ENCODE measurements around the gene PDPN. TPM values are rescaled to one million over a fixed set of nuclear protein-coding genes. Genes with fewer than 3 reads are reported as not detected.

PDPN gene
- polyA plus RNA-seq, 1 of the 3 experiments (the other 2 are of a cell fraction) = not detected

DNA sequence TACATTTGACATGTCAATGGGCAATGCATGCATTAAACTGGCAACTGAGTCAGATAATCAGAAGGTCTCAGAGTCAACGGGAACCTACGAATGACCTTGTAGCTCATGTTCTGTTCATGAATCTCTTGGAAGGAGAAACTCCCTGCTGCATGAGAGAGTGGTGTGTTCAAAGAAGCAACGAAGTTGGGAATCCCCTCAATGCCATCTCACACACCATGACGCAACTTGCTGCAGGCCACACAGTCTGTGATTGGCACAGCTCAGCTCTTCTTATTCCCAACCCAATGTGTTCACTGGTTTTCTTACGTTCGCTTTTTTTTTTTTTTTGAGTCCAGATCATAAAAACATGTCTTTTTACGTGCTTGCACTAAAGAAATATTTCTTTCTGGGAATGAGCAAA, 62.9 kb downstream of the PDPN start:
- ChIA-PET CTCF (interaction anchor here (1.0 kb wide), 1 partner anchor 25 kb away, joined by 3 read pairs; no protein-coding TSS in a partner anchor), POLR2A (no interaction called here)
- no peaks in the 10 kb centered on the region for H3K36me3 ChIP-seq (replicated peaks in 1 of 2; ENCODE audit: control insufficient read depth in 1 of 2, insufficient read depth in 2 of 2, low read length in 1 of 2)
- DNase-seq = no peak
- H3K4me1 ChIP-seq (ENCODE audit: control insufficient read depth in 1 of 2, insufficient read depth in 2 of 2, low read depth in 1 of 2, low read length in 1 of 2) = no peaks in the 10 kb centered on the region
- H3F3A ChIP-seq (replicated peaks; ENCODE audit: insufficient read depth) = no peaks in the 10 kb centered on the region
- H2AFZ ChIP-seq (ENCODE audit: low read depth) = no peak overlapping the region
- no peaks in the 10 kb centered on the region for H3K79me2 ChIP-seq (ENCODE audit: insufficient read depth)
- no peak overlapping the region for H3K27ac ChIP-seq (ENCODE audit: low read depth in 2 of 2, low read length in 1 of 2)
- 21% methylated on average over 7 of the region's 7 CpGs for WGBS (ENCODE audit: low lambda C conversion rate)
- no peaks in the 10 kb centered on the region for H4K20me1 ChIP-seq (ENCODE audit: insufficient read depth)
- TF ChIP-seq, protein P1, sequence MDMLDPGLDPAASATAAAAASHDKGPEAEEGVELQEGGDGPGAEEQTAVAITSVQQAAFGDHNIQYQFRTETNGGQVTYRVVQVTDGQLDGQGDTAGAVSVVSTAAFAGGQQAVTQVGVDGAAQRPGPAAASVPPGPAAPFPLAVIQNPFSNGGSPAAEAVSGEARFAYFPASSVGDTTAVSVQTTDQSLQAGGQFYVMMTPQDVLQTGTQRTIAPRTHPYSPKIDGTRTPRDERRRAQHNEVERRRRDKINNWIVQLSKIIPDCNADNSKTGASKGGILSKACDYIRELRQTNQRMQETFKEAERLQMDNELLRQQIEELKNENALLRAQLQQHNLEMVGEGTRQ (IDR thresholded peaks at IDR 0.05; ENCODE audit: borderline replicate concordance, low read depth, low read length) = no peak
- no peak for TF ChIP-seq SMC3 (IDR thresholded peaks at IDR 0.05; ENCODE audit: low read depth, low read length)
- TF ChIP-seq CHD2 (IDR thresholded peaks at IDR 0.05; ENCODE audit: low read length, partially characterized antibody) = no peak
- TF ChIP-seq, protein P2, sequence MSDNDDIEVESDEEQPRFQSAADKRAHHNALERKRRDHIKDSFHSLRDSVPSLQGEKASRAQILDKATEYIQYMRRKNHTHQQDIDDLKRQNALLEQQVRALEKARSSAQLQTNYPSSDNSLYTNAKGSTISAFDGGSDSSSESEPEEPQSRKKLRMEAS (IDR thresholded peaks at IDR 0.05; ENCODE audit: low read depth) = no peak
- TF ChIP-seq, protein P3, sequence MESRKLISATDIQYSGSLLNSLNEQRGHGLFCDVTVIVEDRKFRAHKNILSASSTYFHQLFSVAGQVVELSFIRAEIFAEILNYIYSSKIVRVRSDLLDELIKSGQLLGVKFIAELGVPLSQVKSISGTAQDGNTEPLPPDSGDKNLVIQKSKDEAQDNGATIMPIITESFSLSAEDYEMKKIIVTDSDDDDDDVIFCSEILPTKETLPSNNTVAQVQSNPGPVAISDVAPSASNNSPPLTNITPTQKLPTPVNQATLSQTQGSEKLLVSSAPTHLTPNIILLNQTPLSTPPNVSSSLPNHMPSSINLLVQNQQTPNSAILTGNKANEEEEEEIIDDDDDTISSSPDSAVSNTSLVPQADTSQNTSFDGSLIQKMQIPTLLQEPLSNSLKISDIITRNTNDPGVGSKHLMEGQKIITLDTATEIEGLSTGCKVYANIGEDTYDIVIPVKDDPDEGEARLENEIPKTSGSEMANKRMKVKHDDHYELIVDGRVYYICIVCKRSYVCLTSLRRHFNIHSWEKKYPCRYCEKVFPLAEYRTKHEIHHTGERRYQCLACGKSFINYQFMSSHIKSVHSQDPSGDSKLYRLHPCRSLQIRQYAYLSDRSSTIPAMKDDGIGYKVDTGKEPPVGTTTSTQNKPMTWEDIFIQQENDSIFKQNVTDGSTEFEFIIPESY (IDR thresholded peaks at IDR 0.05; ENCODE audit: borderline replicate concordance, low read depth) = no peak
- no peak for TF ChIP-seq MXI1 (IDR thresholded peaks at IDR 0.05; ENCODE audit: low read depth, low read length)
- TF ChIP-seq, protein P4, sequence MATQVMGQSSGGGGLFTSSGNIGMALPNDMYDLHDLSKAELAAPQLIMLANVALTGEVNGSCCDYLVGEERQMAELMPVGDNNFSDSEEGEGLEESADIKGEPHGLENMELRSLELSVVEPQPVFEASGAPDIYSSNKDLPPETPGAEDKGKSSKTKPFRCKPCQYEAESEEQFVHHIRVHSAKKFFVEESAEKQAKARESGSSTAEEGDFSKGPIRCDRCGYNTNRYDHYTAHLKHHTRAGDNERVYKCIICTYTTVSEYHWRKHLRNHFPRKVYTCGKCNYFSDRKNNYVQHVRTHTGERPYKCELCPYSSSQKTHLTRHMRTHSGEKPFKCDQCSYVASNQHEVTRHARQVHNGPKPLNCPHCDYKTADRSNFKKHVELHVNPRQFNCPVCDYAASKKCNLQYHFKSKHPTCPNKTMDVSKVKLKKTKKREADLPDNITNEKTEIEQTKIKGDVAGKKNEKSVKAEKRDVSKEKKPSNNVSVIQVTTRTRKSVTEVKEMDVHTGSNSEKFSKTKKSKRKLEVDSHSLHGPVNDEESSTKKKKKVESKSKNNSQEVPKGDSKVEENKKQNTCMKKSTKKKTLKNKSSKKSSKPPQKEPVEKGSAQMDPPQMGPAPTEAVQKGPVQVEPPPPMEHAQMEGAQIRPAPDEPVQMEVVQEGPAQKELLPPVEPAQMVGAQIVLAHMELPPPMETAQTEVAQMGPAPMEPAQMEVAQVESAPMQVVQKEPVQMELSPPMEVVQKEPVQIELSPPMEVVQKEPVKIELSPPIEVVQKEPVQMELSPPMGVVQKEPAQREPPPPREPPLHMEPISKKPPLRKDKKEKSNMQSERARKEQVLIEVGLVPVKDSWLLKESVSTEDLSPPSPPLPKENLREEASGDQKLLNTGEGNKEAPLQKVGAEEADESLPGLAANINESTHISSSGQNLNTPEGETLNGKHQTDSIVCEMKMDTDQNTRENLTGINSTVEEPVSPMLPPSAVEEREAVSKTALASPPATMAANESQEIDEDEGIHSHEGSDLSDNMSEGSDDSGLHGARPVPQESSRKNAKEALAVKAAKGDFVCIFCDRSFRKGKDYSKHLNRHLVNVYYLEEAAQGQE (IDR thresholded peaks at IDR 0.05; ENCODE audit: low read depth, low read length) = no peak
- TF ChIP-seq GABPA (IDR thresholded peaks at IDR 0.05; ENCODE audit: low read depth) = no peak
- TF ChIP-seq YY1 (IDR thresholded peaks at IDR 0.05; ENCODE audit: low read depth) = no peak
- no peak for TF ChIP-seq RFX5 (IDR thresholded peaks at IDR 0.05; ENCODE audit: low read length)
- TF ChIP-seq TAF1 (IDR thresholded peaks at IDR 0.05; ENCODE audit: borderline replicate concordance, low read depth, low read length) = no peak
- no peak for TF ChIP-seq ELF1 (IDR thresholded peaks at IDR 0.05)
- TF ChIP-seq, protein P5, sequence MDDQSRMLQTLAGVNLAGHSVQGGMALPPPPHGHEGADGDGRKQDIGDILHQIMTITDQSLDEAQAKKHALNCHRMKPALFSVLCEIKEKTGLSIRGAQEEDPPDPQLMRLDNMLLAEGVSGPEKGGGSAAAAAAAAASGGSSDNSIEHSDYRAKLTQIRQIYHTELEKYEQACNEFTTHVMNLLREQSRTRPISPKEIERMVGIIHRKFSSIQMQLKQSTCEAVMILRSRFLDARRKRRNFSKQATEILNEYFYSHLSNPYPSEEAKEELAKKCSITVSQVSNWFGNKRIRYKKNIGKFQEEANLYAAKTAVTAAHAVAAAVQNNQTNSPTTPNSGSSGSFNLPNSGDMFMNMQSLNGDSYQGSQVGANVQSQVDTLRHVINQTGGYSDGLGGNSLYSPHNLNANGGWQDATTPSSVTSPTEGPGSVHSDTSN (IDR thresholded peaks at IDR 0.05) = no peak
- no peak for TF ChIP-seq NRF1 (IDR thresholded peaks at IDR 0.05; ENCODE audit: low read depth, low read length)
- no peaks in the 10 kb centered on the region for H3K27me3 ChIP-seq (ENCODE audit: insufficient read depth)
- no peak overlapping the region for H3K9ac ChIP-seq
- H3K9me3 ChIP-seq = no peaks in the 10 kb centered on the region
- no peaks in the 10 kb centered on the region for H3K9me2 ChIP-seq
- no peak overlapping the region for H3K4me3 ChIP-seq (ENCODE audit: low read depth in 2 of 2, low read length in 1 of 2)
- no peak overlapping the region for H3K4me2 ChIP-seq
